Vagina (tissue), 2 donors: ENCODE results near the gene STK32A.

Source experiments
- POLR2A ChIP-seq, 2 donors: fragments of 450-650 bp; IDR thresholded peaks; one replicate each; pipeline ENCODE4 v1.6.1; 2017; ENCODE audit warnings: antibody characterized with exemption in 2 of 2, mild to moderate bottlenecking in 2 of 2, moderate library complexity in 2 of 2
- POLR2AphosphoS5 ChIP-seq, 2 donors: sonication (generic); formaldehyde crosslinking; IDR thresholded peaks; one replicate each; pipeline ENCODE4 v1.9.0; 2017; ENCODE audit warnings: antibody characterized with exemption in 2 of 2, mild to moderate bottlenecking in 2 of 2, low read depth in 1 of 2; ENCODE audit not compliant: insufficient read depth in 1 of 2
- TF ChIP-seq, protein P1 (sequence below), 3 experiments: fragments of 450-650 bp in 2 of 3; fragments of 200-600 bp in 1 of 3; sonication (generic) in 1 of 3; IDR thresholded peaks; one replicate each; pipeline ENCODE4 v1.5.1; 2017 to 2019; ENCODE audit warnings: antibody characterized with exemption in 3 of 3, mild to moderate bottlenecking in 2 of 3, moderate library complexity in 2 of 3

- TF ChIP-seq, protein P1, sequence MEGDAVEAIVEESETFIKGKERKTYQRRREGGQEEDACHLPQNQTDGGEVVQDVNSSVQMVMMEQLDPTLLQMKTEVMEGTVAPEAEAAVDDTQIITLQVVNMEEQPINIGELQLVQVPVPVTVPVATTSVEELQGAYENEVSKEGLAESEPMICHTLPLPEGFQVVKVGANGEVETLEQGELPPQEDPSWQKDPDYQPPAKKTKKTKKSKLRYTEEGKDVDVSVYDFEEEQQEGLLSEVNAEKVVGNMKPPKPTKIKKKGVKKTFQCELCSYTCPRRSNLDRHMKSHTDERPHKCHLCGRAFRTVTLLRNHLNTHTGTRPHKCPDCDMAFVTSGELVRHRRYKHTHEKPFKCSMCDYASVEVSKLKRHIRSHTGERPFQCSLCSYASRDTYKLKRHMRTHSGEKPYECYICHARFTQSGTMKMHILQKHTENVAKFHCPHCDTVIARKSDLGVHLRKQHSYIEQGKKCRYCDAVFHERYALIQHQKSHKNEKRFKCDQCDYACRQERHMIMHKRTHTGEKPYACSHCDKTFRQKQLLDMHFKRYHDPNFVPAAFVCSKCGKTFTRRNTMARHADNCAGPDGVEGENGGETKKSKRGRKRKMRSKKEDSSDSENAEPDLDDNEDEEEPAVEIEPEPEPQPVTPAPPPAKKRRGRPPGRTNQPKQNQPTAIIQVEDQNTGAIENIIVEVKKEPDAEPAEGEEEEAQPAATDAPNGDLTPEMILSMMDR (IDR thresholded peaks at IDR 0.05) = no peak
- TF ChIP-seq POLR2AphosphoS5 (IDR thresholded peaks at IDR 0.05; ENCODE audit: insufficient read depth in 1 of 2, low read depth in 1 of 2) = no peak
- TF ChIP-seq POLR2A (IDR thresholded peaks at IDR 0.05) = no peak
Measured at GRCh38 chr5:147431586-147431985, 196.8 kb downstream of the STK32A start.
